CD4-positive, alpha-beta T cell treated with Interleukin-2 at 100 ng/mL for 4 hours (primary cell): ENCODE data around the gene RBM26.
"Not testable (repeated sequence)": the region's sequence is repeated elsewhere in the genome, so short reads cannot be mapped to it uniquely, and the experiment has no call there.

Experiments used
- DNase-seq: peaks from one replicate; pipeline ENCODE4 v3.0.0-alpha.2; 2020; ENCODE audit warnings: low spot score

Gene RBM26

GRCh38 chr13:79318664-79319063 is 87.4 kb downstream of the RBM26 start:
- DNase-seq = no peak

DNA sequence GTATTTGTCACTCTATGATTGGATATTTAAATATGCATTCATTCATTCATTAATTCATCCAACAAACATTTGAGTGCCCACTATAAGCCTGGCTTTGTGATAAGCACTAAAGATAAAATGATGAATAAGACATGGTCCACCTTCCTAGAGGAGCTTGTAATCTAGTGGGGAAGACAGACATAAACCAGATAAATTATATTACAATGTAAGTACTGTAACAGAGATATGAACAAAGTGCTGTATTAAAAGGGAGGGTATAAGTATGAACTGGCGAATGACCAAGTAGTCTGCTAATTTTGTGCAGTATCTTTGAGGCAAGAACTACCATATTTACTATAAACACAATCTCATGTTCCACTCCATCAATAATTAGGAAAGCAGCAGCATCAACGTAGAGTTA is 88.2 kb downstream of the RBM26 start:
- no peak for DNase-seq

DNA sequence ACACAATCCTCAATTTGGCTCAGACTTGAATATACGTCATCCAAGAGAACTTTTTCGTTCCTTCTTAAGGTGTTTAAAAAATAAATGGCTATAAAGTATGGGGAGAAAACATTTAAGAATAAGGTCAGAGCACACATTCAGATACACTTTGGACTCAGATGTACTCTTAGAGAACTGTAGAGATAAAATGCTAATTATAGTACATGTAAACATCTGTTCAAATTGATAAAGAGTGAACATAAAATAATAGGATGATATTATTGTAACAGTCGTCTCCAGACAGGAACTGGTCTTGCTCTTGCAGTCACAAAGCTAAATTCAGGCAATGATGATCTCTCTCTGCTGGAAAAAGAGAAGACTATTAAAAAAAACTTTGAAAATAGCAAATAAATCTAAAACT is 91.4 kb downstream of the RBM26 start:
- no peak for DNase-seq

DNA sequence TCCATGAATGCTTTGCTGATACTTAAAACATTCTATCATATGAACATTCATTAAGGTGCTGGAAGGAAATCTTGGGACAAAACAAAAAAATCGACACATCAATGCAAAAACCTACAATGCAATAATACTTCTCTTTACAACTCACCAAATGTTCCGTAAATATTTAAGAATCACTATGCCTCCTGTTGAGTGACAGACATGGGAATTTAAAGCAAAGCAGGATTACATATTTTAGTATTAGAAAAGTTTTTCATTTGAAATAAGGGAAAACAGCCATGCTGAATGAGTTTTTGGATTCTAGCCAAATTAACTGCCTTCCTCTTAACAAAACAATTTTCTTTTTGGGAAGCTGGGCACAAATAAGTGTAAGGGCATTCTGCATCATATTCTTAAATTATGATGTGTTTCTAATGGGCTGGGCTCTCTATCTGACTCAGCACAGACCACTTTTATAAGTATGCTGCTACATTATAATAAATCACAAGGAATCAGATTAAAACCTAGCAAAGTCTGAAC is 93.7 kb downstream of the RBM26 start:
- no peak for DNase-seq

DNA sequence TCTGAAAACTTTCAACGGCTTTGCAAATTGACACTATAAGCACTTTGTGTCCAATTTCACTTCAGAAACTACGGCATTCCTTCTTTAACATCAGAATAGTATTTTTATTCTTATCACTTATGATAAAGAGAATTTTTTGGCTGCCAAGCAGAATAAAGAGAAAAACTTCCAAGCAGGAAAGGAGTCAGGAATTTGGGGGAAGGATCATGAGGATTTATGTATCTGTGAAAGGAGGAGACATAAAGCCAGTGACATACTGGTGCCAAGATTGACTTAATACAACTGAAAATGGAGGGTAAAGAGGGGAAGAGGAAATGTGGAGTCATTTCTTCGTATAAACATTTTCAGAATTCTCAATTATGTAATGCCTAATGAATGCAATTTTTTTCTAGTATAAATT is 94.7 kb downstream of the RBM26 start:
- DNase-seq = no peak

DNA sequence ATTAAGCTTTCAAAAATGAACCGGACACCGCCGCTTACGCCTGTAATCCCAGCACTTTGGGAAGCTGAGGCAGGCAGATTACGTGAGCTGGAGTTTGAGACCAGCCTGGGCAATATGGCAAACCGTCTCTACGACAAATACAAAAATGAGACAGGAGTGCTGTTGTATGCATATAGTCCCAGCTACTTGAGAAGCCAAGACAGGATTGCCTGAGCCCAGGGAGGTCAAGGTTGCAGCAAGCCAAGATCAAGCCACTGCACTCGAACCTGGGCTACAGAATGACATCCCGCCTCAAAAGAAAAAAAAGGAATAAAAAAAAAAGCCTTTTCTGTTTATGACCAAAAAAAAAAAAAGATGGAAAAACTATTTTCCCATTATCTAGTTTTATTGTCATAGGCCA is 96.4 kb downstream of the RBM26 start:
- DNase-seq = no peak

- no peak for DNase-seq
Observed at GRCh38 chr13:79307866-79308298, 98.2 kb downstream of the RBM26 start.

DNA sequence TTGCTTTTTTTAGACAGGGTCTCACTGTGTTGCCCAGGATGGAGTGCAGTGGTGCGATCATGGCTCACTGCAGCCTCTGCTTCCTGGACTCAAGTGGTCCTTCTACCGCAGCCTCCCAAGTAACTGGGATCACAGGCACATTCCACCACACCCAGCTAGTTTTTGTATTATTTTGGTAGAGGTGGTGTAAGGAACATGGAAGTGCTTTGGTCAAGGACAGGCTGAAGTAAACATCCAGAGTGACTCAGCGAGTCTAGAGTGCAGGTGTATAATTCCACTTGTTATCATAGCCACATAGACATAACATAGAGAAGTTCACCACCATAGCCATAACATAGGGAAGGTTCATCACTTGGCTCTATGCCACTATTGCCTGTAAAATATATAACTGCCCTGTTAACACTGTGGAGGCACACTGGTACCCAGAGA is 98.6 kb downstream of the RBM26 start:
- DNase-seq = no peak

GRCh38 chr13:79306650-79307049 is 99.4 kb downstream of the RBM26 start:
- no peak for DNase-seq

GRCh38 chr13:79297128-79297527 is 108.9 kb downstream of the RBM26 start:
- DNase-seq = no peak

DNA sequence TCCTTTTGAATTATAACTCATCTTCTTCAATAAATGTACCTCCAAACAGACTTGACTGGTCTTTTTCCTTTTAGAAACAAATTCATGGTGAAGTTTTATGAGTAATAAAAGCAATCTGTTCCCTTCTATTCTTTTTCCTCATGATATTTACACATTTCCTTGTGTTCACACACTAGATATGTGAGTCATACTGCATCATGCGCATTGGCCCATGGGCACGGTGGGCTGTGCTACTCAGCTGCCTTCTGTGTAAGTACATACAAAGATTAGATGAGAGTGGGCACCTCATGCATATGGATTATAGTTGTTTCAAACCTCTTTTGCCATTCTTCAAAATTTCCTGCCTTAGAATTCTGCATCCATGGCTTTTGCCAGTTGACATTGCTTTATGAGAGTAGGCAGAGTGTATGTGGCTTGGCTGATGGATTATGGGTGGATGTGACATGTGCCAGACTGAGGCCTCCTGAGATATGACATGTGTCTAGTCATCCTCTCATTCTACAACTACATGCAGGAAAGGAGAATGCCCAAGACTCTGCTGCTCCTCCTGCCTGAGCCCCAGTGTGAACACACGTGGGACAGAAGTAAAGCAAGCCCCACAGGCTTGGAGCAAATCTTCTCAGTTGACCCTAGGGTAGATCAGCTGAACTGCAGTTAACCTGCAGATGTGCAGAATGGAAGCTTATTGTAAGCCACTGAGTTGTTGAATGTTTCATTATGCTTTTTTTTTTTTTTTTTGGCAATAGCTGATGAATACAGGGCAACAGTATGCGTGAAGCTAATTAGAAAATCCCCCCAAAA is 109.9 kb downstream of the RBM26 start:
- no peak for DNase-seq

DNA sequence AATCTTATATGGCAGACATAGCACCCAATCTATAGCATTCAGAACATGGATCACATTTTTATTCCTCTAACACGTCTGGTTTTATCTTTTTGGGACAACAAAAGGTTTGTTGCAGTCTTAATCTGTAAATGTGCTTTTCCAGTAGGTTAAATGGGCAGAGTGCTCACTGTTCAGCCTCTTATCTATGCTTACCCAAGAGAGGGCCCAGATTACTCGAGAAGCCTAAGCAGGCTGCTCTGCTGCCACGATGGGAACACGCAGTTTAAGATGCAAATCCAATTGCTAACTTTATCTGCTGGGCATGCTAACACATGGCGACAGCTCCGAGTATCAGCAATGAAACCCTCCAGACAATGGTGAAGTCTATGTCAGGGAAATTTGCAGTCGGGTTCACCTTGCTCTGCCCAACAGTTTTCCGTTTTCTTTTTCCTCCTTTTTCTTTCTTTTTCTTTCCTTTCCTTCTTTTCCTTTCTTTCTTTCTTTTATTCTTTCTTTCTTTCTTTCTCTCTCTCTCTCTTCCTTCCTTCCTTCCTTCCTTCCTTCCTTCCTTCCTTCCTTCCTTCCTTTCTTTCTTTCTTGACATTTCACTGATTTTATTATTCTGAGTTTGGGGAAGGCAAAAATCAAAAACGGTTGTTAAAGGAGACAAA is 115.3 kb downstream of the RBM26 start:
- DNase-seq = no peak

DNA sequence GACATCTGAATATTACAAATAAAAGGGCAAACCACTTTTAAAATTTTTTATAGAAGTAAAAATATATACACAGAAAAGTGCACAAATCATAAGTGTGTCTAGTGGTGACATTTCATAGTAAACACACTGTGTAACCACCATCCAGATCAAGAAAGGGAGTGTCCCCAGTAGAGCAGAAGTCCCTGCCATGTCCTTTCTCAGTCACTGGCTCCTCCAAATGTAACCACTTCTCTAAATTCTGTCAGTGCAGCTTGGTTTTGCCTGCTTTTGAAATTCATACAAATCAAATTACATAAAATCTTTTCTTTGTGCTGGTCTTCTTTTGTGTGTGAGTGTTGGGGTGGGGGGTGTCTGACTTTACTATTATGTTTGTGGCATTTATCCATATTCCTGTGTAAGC is 116.5 kb downstream of the RBM26 start:
- no peak for DNase-seq

- DNase-seq = no peak
Observed at GRCh38 chr13:79287939-79288795, 117.9 kb downstream of the RBM26 start.

DNA sequence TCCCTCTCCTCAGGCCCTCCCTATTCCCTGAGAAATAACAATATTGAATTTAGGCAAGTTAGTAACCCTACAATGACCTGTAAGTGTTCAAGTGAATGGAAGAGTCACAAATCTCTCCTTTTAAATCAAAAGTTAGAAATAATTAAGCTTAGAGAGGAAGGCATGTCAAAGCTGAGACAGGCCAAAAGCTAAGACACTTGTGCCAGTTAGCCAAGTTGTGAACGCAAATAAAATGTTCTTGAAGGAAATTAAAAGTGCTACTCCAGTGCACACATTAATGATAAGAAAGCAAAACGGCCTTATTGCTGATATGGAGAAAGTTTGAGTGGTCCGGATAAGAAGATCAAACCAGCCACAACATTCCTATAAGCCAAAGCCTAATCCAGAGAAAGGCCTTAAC is 120.9 kb downstream of the RBM26 start:
- DNase-seq = no peak

GRCh38 chr13:79283742-79284141 is 122.3 kb downstream of the RBM26 start:
- no peak for DNase-seq

- DNase-seq = no peak
Observed at GRCh38 chr13:79282976-79283375, 123.1 kb downstream of the RBM26 start.

- DNase-seq = no peak
Observed at GRCh38 chr13:79282508-79282907, 123.5 kb downstream of the RBM26 start.

DNA sequence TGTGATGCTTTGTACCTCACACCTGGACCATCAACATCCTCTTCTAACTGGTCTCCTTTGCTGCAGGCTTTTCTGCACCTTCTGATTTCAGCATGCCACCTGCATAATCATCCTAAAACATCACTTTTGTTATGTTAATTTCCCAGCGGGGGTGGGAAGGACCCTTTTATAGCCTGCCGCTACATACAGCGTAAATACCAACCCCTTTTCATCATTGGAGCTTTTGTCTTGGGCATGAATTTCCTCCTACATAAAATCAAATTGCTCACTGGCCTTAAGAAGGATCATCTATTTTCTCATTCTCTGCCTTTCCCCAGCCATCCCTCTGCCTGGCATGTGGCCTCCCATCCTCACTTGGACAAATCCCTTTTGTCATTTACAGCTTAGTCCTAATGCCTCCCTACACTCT is 124.7 kb downstream of the RBM26 start:
- no peak for DNase-seq

GRCh38 chr13:79279735-79280134 is 126.3 kb downstream of the RBM26 start:
- DNase-seq = not testable (repeated sequence)

DNA sequence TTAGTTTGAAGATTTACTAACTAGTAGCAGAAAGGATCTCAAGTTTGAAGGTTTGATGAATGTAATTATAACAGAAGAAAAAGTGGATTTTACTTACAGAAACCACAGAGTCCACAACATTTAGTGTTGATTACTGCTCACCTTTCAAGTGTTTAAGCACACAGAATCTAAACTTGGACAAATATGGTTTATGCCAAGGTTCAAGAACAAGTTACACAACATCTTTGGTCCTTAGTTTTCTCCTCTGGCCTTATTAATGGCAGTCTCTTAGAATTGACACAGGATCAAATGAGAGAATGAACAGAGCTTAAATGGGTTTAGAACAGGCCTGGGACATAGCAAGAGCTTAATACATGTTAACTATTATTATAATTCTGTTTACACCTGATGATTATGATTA is 133.0 kb downstream of the RBM26 start:
- no peak for DNase-seq

- no peak for DNase-seq
Observed at GRCh38 chr13:79271616-79272015, 134.4 kb downstream of the RBM26 start.

GRCh38 chr13:79270859-79271258 is 135.2 kb downstream of the RBM26 start:
- no peak for DNase-seq
